Measurements from ENCODE around the gene JAK2. TPM values are rescaled to one million over a fixed set of nuclear protein-coding genes. Genes with fewer than 3 reads are reported as not detected.

JAK2 gene
- total and polyA plus RNA-seq, 10 of the 15 experiments (the other 5 are each of a cell fraction or from before 2014, with no cell fraction given), result 4.1 to 22.9 (median 13.7) TPM

DNA sequence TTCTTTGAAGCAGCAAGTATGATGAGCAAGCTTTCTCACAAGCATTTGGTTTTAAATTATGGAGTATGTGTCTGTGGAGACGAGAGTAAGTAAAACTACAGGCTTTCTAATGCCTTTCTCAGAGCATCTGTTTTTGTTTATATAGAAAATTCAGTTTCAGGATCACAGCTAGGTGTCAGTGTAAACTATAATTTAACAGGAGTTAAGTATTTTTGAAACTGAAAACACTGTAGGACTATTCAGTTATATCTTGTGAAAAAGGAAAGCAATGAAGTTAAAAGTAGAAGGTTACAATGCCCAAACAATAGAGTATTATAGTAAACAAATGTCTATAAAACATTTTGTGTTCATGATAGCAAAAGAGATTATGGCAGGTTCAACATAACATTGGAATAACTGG lies 88.6 kb downstream of the JAK2 start:
- RAD21 ChIA-PET (ENCODE audit: unreplicated experiment), result interaction anchor here (0.6 to 1.6 kb wide), 4 partner anchors 248 to 369 kb away, joined by 3 to 6 read pairs (median 4); no protein-coding TSS in a partner anchor
- no peak for FAIRE-seq
- Histone ChIP-seq H3K27ac (ENCODE audit: control insufficient read depth, insufficient read depth) (no peak overlapping the region), H3K9me3 (replicated peaks; ENCODE audit: control insufficient read depth, insufficient read depth, low read length) (no peaks in the 10 kb centered on the region), H3K27me3 (replicated peaks in 1 of 2; ENCODE audit: control insufficient read depth in 2 of 2, insufficient read depth in 2 of 2, low read length in 1 of 2) (no peaks in the 10 kb centered on the region), H3K79me2 (ENCODE audit: control insufficient read depth, insufficient read depth, low read length) (no peaks in the 10 kb centered on the region), H4K20me1 (ENCODE audit: control insufficient read depth, insufficient read depth) (no peaks in the 10 kb centered on the region), H2AFZ (ENCODE audit: control insufficient read depth, low read depth, low read length) (no peak overlapping the region), H3K4me1 (ENCODE audit: control insufficient read depth, insufficient read depth, low read length) (peaks cover 5% of the 10 kb centered on the region; the same call in 1 of the 2 replicates), H3K36me3 (ENCODE audit: control insufficient read depth in 2 of 2, insufficient read depth in 2 of 2, low read length in 1 of 2) (peaks cover 0 to 15% of the 10 kb centered on the region in 2 experiments; a peak in 1 of 4 replicates), H3K9ac (ENCODE audit: control insufficient read depth, insufficient read depth, low read length) (no peak overlapping the region), H3K4me3 (no peak overlapping the region), H3K4me2 (ENCODE audit: control insufficient read depth, insufficient read depth) (no peak overlapping the region)
- peak; percentile 65 for ATAC-seq
- no peak for DNase-seq (ENCODE audit: low read depth, low spot score)
- intact Hi-C loops (cut with micrococcal nuclease; ENCODE audit: unreplicated experiment) (loop anchor here (5.0 to 10.0 kb wide), 2 partner anchors 319 to 354 kb away; no protein-coding TSS in a partner anchor), in situ Hi-C loops (cut with MboI) (loop anchor here (5.0 kb wide), 2 partner anchors 354 to 529 kb away; no protein-coding TSS in a partner anchor)
- BruUV-seq (replicated peaks), result no TSS peak
- POLR2A ChIA-PET, result interaction anchor here (0.7 kb wide), 1 partner anchor 51 kb away, joined by 4 read pairs; no protein-coding TSS in a partner anchor
- WGBS (ENCODE audit: insufficient coverage, insufficient replicate concordance, low lambda C conversion rate, missing lambda C conversion rate), result 5% methylated on average over 1 of the region's 1 CpG
- TF ChIP-seq RAD21 (IDR thresholded peaks at IDR 0.05; ENCODE audit: insufficient read depth, low read depth, low read length) (peak; percentile 39; the same call in 1 of the 2 replicates), SMC3 (IDR thresholded peaks at IDR 0.05; ENCODE audit: borderline replicate concordance, low read length) (peak; percentile 49; the same call in 1 of the 2 replicates), HSF1 (IDR thresholded peaks at IDR 0.05; ENCODE audit: low read depth, low read length) (no peak), CTCF (IDR thresholded peaks at IDR 0.05 in 2 of 3, conservative IDR thresholded peaks at IDR 0.05 in 1 of 3; ENCODE audit: control insufficient read depth in 2 of 3, extremely low read depth in 1 of 3, insufficient read depth in 1 of 3, low read depth in 3 of 3, low read length in 3 of 3) (peak in 1 of 3 experiments; percentile 49; a peak in 2 of 6 replicates)
- SMC1A ChIA-PET (ENCODE audit: uncharacterized antibody, unreplicated experiment), result interaction anchor here (1.5 kb wide), 1 partner anchor 515 kb away, joined by 4 read pairs; no protein-coding TSS in a partner anchor
- CTCF ChIA-PET, result interaction anchor here (1.0 kb wide), 1 partner anchor 367 kb away, joined by 4 read pairs; no protein-coding TSS in a partner anchor
